Astrocyte (in vitro differentiated cells and primary cell): Measurements from ENCODE around the gene RD3L.
"Not testable (repeated sequence)": the region's sequence is repeated elsewhere in the genome, so short reads cannot be mapped to it uniquely, and the experiment has no call there.

Experiments
- EZH2 ChIP-seq: IDR thresholded peaks from 2 replicates; pipeline ENCODE4 v1.6.1; 2012; ENCODE audit warnings: mild to moderate bottlenecking, low read length, inconsistent platforms; ENCODE audit not compliant: insufficient read depth
- TF ChIP-seq, protein P1 (sequence below): IDR thresholded peaks from 2 replicates; pipeline ENCODE4 v1.5.1; 2011; ENCODE audit warnings: low read depth, mild to moderate bottlenecking, inconsistent platforms, low read length, moderate library complexity; ENCODE audit not compliant: insufficient read depth

DNA sequence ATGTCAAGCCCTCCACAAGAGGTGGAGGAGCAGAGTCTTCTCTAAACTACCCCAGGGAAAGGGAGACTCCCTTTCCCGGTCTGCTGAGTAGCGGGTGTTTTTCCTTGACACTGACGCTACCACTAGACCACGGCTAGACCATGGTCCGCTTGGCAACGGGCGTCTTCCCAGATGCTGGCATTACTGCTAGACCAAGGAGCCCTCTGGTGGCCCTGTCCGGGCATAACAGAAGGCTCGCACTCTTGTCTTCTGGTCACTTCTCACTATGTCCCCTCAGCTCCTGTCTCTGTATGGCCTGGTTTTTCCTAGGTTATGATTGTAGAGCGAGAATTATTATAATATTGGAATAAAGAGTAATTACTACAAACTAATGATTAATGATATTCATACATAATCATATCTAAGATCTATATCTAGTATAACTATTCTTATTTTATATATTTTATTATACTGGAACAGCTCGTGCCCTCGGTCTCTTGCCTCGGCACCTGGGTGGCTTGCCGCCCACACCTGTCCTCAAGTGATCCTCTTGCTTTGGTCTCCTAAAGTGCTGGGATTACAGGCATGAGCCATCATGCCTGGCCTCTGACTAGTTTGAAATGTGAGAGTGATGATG is 38.4 kb upstream of the RD3L start:
- TF ChIP-seq, protein P1, sequence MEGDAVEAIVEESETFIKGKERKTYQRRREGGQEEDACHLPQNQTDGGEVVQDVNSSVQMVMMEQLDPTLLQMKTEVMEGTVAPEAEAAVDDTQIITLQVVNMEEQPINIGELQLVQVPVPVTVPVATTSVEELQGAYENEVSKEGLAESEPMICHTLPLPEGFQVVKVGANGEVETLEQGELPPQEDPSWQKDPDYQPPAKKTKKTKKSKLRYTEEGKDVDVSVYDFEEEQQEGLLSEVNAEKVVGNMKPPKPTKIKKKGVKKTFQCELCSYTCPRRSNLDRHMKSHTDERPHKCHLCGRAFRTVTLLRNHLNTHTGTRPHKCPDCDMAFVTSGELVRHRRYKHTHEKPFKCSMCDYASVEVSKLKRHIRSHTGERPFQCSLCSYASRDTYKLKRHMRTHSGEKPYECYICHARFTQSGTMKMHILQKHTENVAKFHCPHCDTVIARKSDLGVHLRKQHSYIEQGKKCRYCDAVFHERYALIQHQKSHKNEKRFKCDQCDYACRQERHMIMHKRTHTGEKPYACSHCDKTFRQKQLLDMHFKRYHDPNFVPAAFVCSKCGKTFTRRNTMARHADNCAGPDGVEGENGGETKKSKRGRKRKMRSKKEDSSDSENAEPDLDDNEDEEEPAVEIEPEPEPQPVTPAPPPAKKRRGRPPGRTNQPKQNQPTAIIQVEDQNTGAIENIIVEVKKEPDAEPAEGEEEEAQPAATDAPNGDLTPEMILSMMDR = not testable (repeated sequence)
- not testable (repeated sequence) for TF ChIP-seq EZH2
